HCT116 (cell line): ENCODE data around the gene DMPK.

Source experiments
- CTCF ChIP-seq, 3 experiments: fragments of 200-600 bp in 1 of 3; sonication (generic) in 1 of 3; IDR thresholded peaks in 2 of 3; conservative IDR thresholded peaks in 1 of 3; 2 replicates each; pipeline ENCODE4 v1.5.1; 2012 to 2017; ENCODE audit warnings: low read depth in 2 of 3, low read length in 2 of 3, antibody characterized with exemption in 1 of 3, borderline replicate concordance in 1 of 3, control low read depth in 1 of 3, mild to moderate bottlenecking in 1 of 3, mixed read lengths in 1 of 3, mixed run types in 1 of 3, moderate library complexity in 1 of 3; ENCODE audit not compliant: insufficient read depth in 1 of 3
- ELF1 ChIP-seq: IDR thresholded peaks from 2 replicates; pipeline ENCODE4 v1.6.1; 2012; ENCODE audit warnings: low read depth, borderline replicate concordance
- EZH2phosphoT487 ChIP-seq: fragments of 200-600 bp; IDR thresholded peaks from 2 replicates; pipeline ENCODE4 v1.6.1; 2018; ENCODE audit warnings: antibody characterized with exemption, borderline replicate concordance
- POLR2A ChIP-seq: IDR thresholded peaks from 2 replicates; pipeline ENCODE4 v1.7.0; 2011; ENCODE audit warnings: borderline replicate concordance; ENCODE audit not compliant: insufficient read depth, insufficient read length; ENCODE audit errors: extremely low read depth
- POLR2AphosphoS5 ChIP-seq: IDR thresholded peaks from 2 replicates; pipeline ENCODE4 v1.6.1; 2011; ENCODE audit warnings: mild to moderate bottlenecking, low read depth, low read length, moderate library complexity
- SIN3A ChIP-seq: IDR thresholded peaks from 2 replicates; pipeline ENCODE4 v1.6.1; 2012; ENCODE audit warnings: low read depth
- ZFX ChIP-seq: fragments of 450-650 bp; IDR thresholded peaks from 2 replicates; pipeline ENCODE4 v1.6.1; 2017
- TF ChIP-seq, protein P1 (sequence below): IDR thresholded peaks from 2 replicates; pipeline ENCODE4 v1.6.1; 2012

GRCh38 chr19:45814166-45814780 is 32.0 kb upstream of the DMPK start:
- TF ChIP-seq EZH2phosphoT487 (no peak), CTCF (IDR thresholded peaks at IDR 0.05 in 2 of 3, conservative IDR thresholded peaks at IDR 0.05 in 1 of 3; ENCODE audit: borderline replicate concordance in 1 of 3, insufficient read depth in 1 of 3, low read depth in 2 of 3, low read length in 2 of 3) (no peak), POLR2A (no peak), POLR2AphosphoS5 (no peak; the same call in 1 of the 2 replicates), ZFX (no peak), ELF1 (no peak), SIN3A (no peak)
- TF ChIP-seq, protein P1, sequence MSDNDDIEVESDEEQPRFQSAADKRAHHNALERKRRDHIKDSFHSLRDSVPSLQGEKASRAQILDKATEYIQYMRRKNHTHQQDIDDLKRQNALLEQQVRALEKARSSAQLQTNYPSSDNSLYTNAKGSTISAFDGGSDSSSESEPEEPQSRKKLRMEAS = no peak
